HG02973 (cell line): ENCODE measurements around the gene SIPA1.

Experiments used
- ATAC-seq: cut with Tn5 transposase; IDR thresholded peaks from one replicate; pipeline ENCODE4 v1.9.1; 2021; ENCODE audit warnings: moderate library complexity; ENCODE audit not compliant: unreplicated experiment

SIPA1 gene

GRCh38 chr11:65642014-65642671, 4.2 kb downstream of the SIPA1 start:
- no peak for ATAC-seq

DNA sequence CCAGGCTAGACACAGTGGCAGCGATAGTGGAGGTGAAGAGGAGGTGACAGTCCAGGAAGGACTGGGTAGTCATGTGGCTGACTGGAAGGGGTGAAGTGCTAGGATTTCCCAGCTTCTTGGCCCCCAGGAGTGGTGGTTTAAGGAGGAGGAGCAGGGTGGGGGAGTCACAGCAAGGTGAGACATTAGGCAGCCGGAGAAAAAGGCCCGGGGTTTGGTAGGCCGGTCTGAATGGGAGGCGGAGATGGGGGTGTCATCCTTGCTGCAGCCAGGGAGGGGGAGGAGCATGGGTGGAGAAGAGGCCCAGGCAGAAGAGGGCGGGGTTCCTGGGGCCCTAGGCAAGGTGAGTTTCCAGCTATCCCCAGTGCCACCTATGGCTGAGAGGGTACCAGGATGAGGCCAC, 6.1 kb downstream of the SIPA1 start:
- ATAC-seq, result no peak

DNA sequence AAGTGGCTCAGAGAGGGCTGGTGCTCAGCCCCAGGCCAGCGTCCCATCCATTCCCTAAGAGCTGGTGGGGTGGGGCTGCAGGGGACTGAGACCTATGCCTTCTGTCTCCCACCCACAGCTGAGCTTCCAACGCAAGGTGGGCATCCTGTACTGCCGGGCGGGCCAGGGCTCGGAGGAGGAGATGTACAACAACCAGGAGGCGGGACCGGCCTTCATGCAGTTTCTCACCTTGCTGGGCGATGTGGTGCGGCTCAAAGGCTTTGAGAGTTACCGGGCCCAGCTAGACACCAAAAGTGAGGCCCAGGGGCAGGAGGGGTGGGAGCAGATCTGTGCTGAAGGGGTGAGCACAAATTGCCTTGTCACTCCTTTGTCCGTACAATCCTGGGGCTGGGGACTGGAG, 6.9 kb downstream of the SIPA1 start:
- ATAC-seq, result no peak

- no peak for ATAC-seq
These were observed 7.8 kb downstream of the SIPA1 start for GRCh38 chr11:65645710-65646109.

DNA sequence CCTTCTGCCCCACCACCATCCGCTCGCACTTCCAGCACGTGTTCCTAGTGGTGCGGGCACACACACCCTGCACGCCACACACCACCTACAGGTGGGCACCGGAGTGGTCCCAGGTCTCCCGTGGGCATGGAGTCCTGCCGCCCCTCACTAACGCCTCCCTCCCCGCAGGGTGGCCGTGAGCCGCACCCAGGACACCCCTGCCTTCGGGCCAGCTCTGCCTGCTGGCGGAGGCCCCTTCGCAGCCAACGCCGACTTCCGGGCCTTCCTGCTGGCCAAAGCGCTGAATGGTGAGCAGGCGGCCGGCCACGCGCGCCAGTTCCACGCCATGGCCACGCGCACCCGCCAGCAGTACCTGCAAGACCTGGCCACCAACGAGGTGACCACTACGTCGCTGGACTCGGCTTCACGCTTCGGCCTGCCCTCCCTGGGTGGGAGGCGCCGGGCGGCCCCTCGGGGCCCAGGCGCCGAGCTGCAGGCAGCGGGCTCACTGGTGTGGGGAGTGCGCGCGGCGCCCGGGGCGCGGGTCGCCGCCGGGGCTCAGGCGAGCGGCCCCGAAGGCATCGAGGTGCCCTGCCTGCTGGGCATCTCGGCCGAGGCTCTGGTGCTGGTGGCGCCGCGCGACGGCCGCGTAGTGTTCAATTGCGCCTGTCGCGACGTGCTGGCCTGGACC, 8.5 kb downstream of the SIPA1 start:
- ATAC-seq, result no peak

DNA sequence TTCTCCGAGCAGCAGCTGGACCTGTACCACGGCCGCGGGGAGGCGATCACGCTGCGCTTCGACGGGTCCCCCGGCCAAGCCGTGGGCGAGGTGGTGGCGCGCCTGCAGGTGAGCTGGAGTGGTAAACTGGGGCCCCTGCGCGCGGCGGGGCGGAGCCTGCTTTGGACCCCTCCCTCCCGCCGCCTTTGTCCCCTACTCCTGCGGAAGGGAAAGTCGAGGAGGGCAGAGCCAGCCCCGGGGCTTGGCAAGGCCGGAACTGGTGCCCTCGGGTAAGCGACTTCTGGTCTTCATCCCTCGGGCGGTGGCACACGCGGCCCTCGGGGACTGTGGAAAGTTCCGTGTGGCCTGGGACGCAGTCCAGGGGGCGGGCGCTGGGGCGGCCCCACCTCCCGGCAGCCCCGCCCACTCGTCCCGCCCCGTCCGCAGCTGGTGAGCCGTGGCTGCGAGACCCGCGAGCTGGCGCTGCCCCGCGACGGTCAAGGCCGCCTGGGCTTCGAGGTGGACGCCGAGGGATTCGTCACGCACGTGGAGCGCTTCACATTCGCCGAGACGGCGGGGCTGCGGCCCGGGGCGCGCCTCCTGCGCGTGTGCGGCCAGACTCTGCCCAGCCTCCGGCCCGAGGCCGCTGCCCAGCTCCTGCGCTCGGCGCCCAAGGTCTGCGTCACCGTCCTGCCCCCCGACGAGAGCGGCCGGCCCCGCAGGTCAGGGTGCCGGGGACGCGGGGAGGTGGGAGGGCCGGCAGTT, 9.2 kb downstream of the SIPA1 start:
- ATAC-seq, result no peak

DNA sequence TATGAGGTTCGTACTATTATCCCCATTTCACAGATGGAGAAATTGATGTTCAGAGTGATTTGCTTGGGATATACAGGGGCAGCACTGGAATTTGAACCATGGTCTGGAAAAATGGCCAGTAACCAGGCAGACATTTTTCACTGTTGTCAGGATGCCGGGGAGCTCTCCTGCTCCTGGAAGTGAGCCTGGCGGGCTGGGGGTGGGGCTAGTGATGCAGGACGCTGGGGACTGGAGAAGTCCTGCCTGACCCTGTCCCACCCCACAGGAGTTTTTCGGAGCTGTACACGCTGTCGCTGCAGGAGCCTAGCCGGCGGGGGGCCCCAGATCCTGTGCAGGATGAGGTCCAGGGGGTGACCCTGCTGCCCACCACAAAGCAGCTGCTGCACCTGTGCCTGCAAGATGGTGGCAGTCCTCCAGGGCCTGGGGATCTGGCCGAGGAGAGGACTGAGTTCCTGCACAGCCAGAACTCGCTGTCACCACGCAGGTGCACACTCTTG, 11.1 kb downstream of the SIPA1 start:
- ATAC-seq, result no peak

DNA sequence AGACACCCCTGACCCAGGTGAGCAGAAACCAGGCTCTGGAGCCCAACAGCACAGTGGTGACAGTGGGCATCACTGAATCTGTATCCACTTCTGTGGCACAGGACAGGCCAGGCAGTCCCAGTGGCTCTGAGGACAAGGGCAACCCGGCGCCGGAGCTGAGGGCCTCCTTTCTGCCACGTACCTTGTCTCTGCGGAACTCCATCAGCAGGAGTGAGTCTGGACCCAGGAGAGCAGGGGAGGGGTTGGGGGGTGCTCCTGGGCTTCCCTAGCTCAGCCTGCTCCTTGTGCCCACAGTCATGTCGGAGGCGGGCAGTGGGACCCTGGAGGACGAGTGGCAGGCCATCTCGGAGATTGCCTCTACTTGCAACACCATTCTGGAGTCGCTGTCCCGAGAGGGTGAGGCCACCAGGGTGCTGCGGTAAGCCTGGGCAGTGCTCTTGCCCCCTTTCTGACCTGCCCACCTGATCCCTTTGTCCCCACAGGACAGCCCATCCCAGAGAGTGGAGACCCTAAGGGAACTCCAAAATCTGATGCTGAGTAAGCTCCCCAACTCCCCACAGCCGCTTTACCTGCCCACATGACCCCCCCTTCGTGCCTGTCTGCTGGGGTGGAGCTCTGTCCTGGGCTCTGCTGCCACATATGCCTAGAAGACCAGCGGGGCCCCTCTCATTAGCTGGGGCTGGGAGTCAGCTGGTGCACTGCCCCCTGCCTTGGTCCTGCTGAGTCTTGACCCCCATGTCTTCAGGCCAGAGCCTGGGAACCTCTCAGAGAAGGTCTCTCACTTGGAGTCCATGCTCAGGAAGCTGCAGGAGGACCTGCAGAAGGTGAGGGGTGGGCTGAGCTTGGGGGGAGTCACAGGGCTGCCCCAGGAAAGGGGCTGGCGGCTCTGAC, 12.0 kb downstream of the SIPA1 start:
- no peak for ATAC-seq

DNA sequence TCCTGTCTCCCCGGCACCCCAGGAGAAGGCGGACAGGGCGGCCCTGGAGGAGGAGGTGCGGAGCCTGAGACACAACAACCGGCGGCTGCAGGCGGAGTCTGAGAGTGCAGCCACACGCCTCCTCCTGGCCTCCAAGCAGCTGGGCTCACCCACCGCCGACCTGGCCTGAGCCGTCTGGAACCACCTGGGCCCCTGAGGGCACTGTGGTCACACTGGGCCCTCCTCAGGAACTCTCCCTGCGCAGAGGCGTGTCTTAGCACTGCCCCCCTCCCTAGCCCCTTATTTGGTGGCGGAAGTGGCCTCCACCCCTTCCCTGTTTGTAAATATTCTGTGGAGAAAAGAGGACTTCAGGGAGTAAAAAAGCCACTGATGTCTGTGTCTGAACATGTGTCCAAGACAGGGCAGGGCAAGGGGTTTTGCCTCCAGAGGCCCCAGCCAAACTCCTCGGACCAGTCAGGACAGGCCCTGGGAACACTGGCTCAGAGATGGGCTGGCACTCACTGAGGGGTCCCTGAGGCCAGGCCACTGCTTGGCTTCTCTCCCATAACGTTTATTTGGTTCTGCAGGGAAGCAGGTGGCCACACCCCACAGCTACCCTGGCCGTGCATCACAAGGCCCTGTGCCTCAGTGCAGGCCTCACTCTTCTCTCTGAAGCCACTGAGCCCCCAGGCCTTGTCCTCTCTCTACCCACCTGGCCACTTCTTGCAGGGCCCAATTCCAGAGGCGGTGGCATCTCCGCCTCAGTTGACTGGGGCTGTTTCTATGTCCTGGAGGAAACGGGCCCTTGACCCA, 12.8 kb downstream of the SIPA1 start:
- no peak for ATAC-seq

GRCh38 chr11:65651339-65651588, 13.4 kb downstream of the SIPA1 start:
- ATAC-seq, result no peak

DNA sequence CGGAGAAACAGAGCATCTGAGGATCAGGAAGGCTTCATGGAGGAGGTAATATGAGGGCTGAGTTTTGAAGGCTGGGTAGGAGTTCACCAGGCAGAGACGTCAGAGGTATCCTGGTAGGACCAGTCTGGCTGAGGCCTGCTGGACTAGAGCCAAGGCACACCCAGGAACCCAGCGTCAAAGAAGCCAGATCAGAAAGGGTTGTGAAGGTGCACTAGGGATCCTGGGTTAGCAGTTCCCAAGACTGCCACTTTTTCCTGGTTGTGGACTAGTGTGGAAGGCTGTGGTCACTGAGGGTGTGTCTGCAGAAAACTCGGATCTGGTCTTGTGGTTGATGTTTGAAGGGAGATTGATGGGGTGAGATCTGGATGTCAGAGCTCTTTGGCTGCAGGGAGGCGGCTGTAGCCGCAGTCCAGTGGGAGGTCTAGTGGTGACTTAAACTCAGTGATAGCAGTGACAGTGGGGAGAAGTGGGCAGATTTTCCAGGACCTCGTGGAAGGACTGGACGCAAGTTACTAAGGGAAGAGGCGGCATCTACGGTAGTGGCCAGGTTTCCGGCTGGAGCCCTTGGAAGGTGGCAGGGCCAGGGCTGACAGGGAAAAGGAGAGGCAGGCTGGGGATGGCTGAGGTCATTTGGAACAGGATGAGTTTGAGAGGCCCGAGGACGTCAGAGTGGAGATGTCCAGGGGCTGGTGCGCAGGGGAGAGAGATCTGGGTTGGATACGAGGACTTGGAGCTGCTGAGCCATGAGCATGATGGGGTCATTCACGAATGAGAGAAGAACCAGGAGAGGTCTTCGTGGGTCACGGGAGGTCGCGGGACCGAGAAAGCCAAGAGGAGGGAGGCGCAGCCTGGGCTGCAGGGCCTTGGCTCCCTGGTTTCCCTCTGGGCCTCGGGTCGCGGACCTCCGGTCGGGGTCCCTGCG, 13.9 kb downstream of the SIPA1 start:
- no peak for ATAC-seq

- ATAC-seq, result peak; percentile 61
These were observed 14.8 kb downstream of the SIPA1 start for GRCh38 chr11:65652511-65653228.

DNA sequence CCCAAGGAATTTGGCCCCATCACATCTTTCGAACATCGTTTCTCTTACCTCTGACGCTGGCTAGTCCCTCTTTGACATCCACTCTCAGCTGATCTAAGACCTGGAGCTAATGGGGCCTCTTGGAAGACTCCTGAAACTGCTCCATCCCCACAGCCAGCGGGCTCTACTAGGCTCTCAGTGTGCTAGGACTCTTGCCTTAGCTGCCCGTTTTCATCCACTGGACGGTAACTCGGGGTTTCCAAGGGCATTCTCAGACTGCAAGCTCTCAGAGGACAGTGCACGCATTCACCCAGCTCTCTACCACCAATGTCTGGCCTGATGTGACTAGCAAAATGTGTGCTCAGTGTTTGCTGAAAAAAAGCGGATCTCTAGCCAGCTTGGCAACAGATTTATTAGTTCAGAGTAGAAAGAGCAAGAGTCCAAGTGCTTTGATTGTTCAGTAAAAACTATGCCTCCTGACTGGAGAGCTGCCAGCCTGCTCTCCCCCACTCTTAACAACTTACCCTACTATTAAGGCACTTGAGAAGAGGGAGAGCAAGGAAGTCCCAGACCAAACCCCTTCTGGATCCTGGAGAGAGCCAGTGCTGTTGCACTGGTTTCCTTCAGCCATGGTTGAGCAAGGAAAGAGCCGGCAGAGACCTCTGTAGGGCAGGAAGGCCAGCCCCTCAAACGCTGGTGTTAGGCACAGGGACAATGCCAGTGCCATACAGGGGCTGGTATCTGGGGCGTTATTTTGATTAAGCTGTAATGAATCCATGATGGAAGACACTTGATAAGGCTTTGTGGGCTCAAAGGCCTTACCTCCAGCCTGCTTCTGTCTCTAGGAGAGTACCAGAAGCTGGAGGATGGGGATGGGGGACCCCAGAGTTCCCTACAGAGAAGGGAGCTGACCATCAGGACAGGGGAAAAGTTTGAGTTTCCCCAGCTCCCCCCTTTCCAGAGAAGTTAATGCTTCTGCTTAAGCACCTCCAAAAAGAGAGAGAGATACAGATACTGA, 15.6 kb downstream of the SIPA1 start:
- peak; percentile 0 for ATAC-seq

GRCh38 chr11:65654375-65655349, 16.8 kb downstream of the SIPA1 start:
- ATAC-seq, result no peak

GRCh38 chr11:65655570-65656332, 17.9 kb downstream of the SIPA1 start:
- no peak for ATAC-seq

- no peak for ATAC-seq
These were observed 19.5 kb downstream of the SIPA1 start for GRCh38 chr11:65657426-65657825.
